ENCODE measurements around the gene TENT5C. TPM values are rescaled to one million over a fixed set of nuclear protein-coding genes. Genes with fewer than 3 reads are reported as not detected.

TENT5C gene
- total and polyA plus RNA-seq, 10 of the 15 experiments (the other 5 are each of a cell fraction or from before 2014, with no cell fraction given), result 0.19 to 2.4 (median 0.78) TPM

DNA sequence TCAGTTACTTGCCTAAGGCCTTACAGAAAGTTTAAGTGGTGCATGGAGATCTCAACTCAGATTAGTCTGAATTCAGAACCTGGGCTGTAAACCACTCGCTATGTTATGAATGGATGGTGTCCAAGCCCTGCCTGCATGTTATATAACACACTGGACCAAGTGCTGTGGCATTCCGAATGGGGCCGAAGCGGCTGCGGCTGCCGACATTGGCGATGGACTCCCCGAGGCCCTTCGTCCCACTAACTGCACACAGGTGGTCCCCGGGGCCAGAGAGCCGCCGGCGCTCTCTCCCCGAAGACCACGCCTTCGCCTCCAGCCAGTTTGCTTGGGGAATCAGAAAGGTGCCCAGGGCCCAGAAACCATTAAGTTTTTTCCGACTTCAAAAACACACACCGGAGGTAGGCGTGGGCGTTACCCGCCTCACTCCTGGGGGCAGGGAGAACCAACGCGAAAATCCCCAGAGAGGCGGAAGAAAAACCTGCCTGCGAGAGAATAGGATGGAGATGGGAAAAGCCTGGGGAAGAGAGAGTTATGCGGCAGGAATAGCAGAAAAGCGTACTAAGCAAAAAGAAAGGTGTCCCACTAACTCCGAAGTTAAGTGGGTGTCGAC is 579 bp upstream of the TENT5C start (continued):
- TF ChIP-seq EZH2 (IDR thresholded peaks at IDR 0.05; ENCODE audit: borderline replicate concordance, control insufficient read depth, low read depth, low read length) (no peak), IKZF1 (conservative IDR thresholded peaks at IDR 0.05) (peak; percentile 23; the same call in 1 of the 2 replicates), EGR1 (IDR thresholded peaks at IDR 0.05; ENCODE audit: borderline replicate concordance in 1 of 2, low read depth in 2 of 2, low read length in 2 of 2) (peak in 1 of 2 experiments; percentile 90; a peak in 2 of 3 replicates)

DNA sequence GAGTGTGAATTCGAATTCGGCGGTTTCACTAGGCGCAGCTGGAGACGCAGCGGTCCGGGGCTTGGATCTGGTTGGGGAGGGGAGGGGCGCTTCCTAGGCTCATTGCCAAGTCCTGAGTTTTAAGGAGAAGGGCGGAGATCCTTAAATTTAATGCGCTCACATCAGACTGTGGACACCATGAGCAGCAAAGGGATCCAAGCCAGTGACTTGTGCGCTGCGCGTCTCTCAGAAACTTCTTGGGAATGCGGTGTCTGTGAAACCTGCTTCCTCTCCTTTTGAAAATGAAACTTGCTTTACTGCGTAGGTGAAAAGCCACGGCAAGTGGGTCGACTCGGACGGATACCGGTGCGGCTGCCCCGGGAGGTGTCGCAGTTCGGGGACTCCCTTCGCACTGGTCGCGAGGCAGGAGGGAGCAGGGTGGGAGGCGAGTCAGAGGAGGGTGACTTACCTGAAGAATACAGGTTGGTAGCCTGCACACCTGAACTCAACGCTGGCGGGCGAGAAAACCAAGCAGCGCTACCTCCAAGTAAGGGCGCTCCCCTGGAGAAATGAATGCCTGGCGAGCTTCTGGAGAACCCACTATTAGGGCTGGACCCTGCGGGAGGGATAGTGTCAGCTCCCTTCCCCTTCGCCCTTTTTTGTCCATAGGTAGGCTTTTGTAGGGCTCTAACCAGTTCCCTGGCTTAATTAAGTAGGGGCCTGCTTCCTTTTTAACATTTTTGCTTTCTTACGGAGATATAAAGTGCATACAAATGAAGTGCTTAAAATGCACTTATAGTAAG is 992 bp downstream of the TENT5C start:
- peak overlapping the region; percentile 89 for H3K4me2 ChIP-seq (ENCODE audit: control insufficient read depth, insufficient read depth)
- in situ Hi-C loops (cut with MboI), result no loop called here
- no TSS peak for BruUV-seq (replicated peaks)
- H3K27me3 ChIP-seq (replicated peaks in 1 of 2; ENCODE audit: control insufficient read depth in 2 of 2, insufficient read depth in 2 of 2, low read length in 1 of 2), result peaks cover 4 to 9% of the 10 kb centered on the region in 2 experiments; a peak in 2 of 4 replicates
- ChIA-PET CTCF (interaction anchor here (1.4 kb wide), 2 partner anchors 68 to 72 kb away, joined by 3 to 5 read pairs; no protein-coding TSS in a partner anchor), RAD21 (ENCODE audit: unreplicated experiment) (interaction anchor here (0.6 kb wide), 1 partner anchor 72 kb away, joined by 3 read pairs; no protein-coding TSS in a partner anchor), POLR2A (interaction anchor here (0.5 kb wide), 1 partner anchor 246 kb away, joined by 3 read pairs; no protein-coding TSS in a partner anchor), SMC1A (ENCODE audit: uncharacterized antibody, unreplicated experiment) (interaction anchor here (0.6 to 0.7 kb wide), 3 partner anchors 31 to 1239 kb away, joined by 3 to 4 read pairs (median 4); no protein-coding TSS in a partner anchor)
- no peaks in the 10 kb centered on the region for H3K9me3 ChIP-seq (replicated peaks; ENCODE audit: control insufficient read depth, insufficient read depth, low read length)
- H3K27ac ChIP-seq (ENCODE audit: control insufficient read depth, insufficient read depth), result no peak overlapping the region
- H3K79me2 ChIP-seq (ENCODE audit: control insufficient read depth, insufficient read depth, low read length), result no peaks in the 10 kb centered on the region
- TF ChIP-seq RUNX3 (IDR thresholded peaks at IDR 0.05; ENCODE audit: low read length), result 0 out of 2 replicates have a peak, but pooled peaks have one; percentile 6
- 0 out of 4 replicates have a peak, but pooled peaks of 1 of the 2 experiments have one; percentile 28 for TF ChIP-seq IKZF2 (IDR thresholded peaks at IDR 0.05)
- no peak for TF ChIP-seq IRF5 (IDR thresholded peaks at IDR 0.05; ENCODE audit: borderline replicate concordance)
- peak; percentile 60 for TF ChIP-seq SUZ12 (IDR thresholded peaks at IDR 0.05; ENCODE audit: unreplicated experiment)
- H3K9ac ChIP-seq (ENCODE audit: control insufficient read depth, insufficient read depth, low read length), result no peak overlapping the region
- DNase-seq (ENCODE audit: low read depth, low spot score) (no peak), ATAC-seq (peak; percentile 38), FAIRE-seq (no peak)
- no peaks in the 10 kb centered on the region for H3K36me3 ChIP-seq (ENCODE audit: control insufficient read depth in 2 of 2, insufficient read depth in 2 of 2, low read length in 1 of 2)
- WGBS (ENCODE audit: insufficient coverage, insufficient replicate concordance, low lambda C conversion rate, missing lambda C conversion rate), result 3% methylated on average over 37 of the region's 37 CpGs
- H4K20me1 ChIP-seq (ENCODE audit: control insufficient read depth, insufficient read depth), result no peaks in the 10 kb centered on the region
- peaks cover 11% of the 10 kb centered on the region for H3K4me1 ChIP-seq (ENCODE audit: control insufficient read depth, insufficient read depth, low read length)
- H3K4me3 ChIP-seq, result peak overlapping the region; percentile 62; the same call in 1 of the 2 replicates
- H2AFZ ChIP-seq (ENCODE audit: control insufficient read depth, low read depth, low read length), result no peak overlapping the region
- intact Hi-C loops (cut with micrococcal nuclease; ENCODE audit: unreplicated experiment), result loop anchor here (2.0 kb wide), 1 partner anchor 48 kb away; no protein-coding TSS in a partner anchor

Measured in GM12878 (cell line).